Aorta (tissue), 5 donors: ENCODE results near the gene BACH2. TPM values are rescaled to one million over a fixed set of nuclear protein-coding genes. Genes with fewer than 3 reads are reported as not detected.

Source experiments
- ATAC-seq: fragments of 200-7000 bp; cut with Tn5 transposase; one replicate; pipeline ENCODE4 v1.9.1; 2022; ENCODE audit warnings: moderate library complexity; ENCODE audit not compliant: low FRiP score
- DNase-seq, 2 donors: peaks; one replicate each; pipeline ENCODE4 v3.0.0-alpha.2; 2020
- H3K27ac ChIP-seq, 2 donors: one replicate each; pipeline ENCODE4 v1.5.1; 2013; ENCODE audit warnings: low read length in 2 of 2, mild to moderate bottlenecking in 2 of 2, moderate library complexity in 2 of 2, control low read depth in 1 of 2, inconsistent platforms in 1 of 2, low read depth in 1 of 2
- H3K27me3 ChIP-seq, 2 donors: one replicate each; pipeline ENCODE4 v1.6.1; 2013; ENCODE audit warnings: control low read depth in 1 of 2, low read length in 1 of 2, mild to moderate bottlenecking in 1 of 2, moderate library complexity in 1 of 2; ENCODE audit not compliant: insufficient read depth in 2 of 2, control insufficient read depth in 1 of 2
- H3K36me3 ChIP-seq, 2 donors: one replicate each; pipeline ENCODE4 v1.6.1; 2013; ENCODE audit warnings: control low read depth in 1 of 2, low read length in 1 of 2, mild to moderate bottlenecking in 1 of 2; ENCODE audit not compliant: insufficient read depth in 2 of 2, control insufficient read depth in 1 of 2
- H3K4me1 ChIP-seq, 2 donors: one replicate each; pipeline ENCODE4 v1.6.1; 2013; ENCODE audit warnings: low read length in 2 of 2, control low read depth in 1 of 2, mild to moderate bottlenecking in 1 of 2, moderate library complexity in 1 of 2; ENCODE audit not compliant: insufficient read depth in 2 of 2, control insufficient read depth in 1 of 2
- H3K4me3 ChIP-seq, 2 donors: one replicate each; pipeline ENCODE4 v1.5.1; 2013; ENCODE audit warnings: low read length in 2 of 2, control low read depth in 1 of 2, mild to moderate bottlenecking in 1 of 2
- H3K9me3 ChIP-seq: one replicate; pipeline ENCODE4 v1.6.1; 2013; ENCODE audit warnings: mild to moderate bottlenecking, low read length; ENCODE audit not compliant: control insufficient read depth
- WGBS, 2 donors: extraction: QIAGEN DNeasy Blood & Tissue Kit; methylation state at CpG; one replicate each; pipeline ENCODE4 v1.1.7; 2013; 5-methylcytosine and 5-hydroxymethylcytosine counted together
- intact Hi-C, 2 donors: fragments of 100-400 bp; cut with DNase I; formaldehyde crosslinking; loops; one replicate each; pipeline versions ENCODE4 v1.14.2 to v1.15.0; 2022
- polyA plus RNA-seq, 2 donors: library from polyadenylated mRNA; stranded (reverse); fragments of 200-250 nt; gene quantifications; one replicate each; pipeline ENCODE4 v1.2.3, GENCODE V29; 2013
- total RNA-seq, 2 donors: library from RNA; stranded (reverse); fragmentation: NEBNext Ultra II Directional; extraction: Animal tissue kit (Norgen Biotek cat#: 25700); gene quantifications; one replicate each; pipeline ENCODE4 v1.2.1, GENCODE V29; 2021
- donor health status: healthy with polysubstance abuse.
- donor health status: Bipolar disorder and iron deficiency.
- donor health status: DM: no; HTN: no; CAD: no.
- donor health status: DM: no; HTN: no; CAD: no.
- donor health status: DM: yes; HTN: yes; CAD: no.

BACH2 gene
- total and polyA plus RNA-seq, 4 donors, result 0.36 to 22.2 (median 6.1) TPM

- H3K27ac ChIP-seq, result no peak overlapping the region
- no peaks in the 10 kb centered on the region for H3K27me3 ChIP-seq
- H3K4me3 ChIP-seq, result no peak overlapping the region
- ATAC-seq (no peak), DNase-seq (no peak)
- no peaks in the 10 kb centered on the region for H3K4me1 ChIP-seq
- no peaks in the 10 kb centered on the region for H3K9me3 ChIP-seq
- H3K36me3 ChIP-seq, result no peaks in the 10 kb centered on the region
- 60 to 66% methylated on average over 1 of the region's 1 CpG for WGBS, 2 donors
- intact Hi-C loops, result no loop called here
These were observed 9.3 kb upstream of the BACH2 start for GRCh38 chr6:90305800-90306448.

- intact Hi-C loops, result no loop called here
- no peaks in the 10 kb centered on the region for H3K27me3 ChIP-seq
- no peaks in the 10 kb centered on the region for H3K4me1 ChIP-seq
- no peak overlapping the region for H3K27ac ChIP-seq
- 88 to 90% methylated on average over 5 of the region's 5 CpGs for WGBS, 2 donors
- no peak for ATAC-seq
- no peaks in the 10 kb centered on the region for H3K9me3 ChIP-seq
- H3K4me3 ChIP-seq, result no peak overlapping the region
- no peaks in the 10 kb centered on the region for H3K36me3 ChIP-seq
- DNase-seq, result no peak
These were observed 7.7 kb upstream of the BACH2 start for GRCh38 chr6:90304308-90304707.

GRCh38 chr6:90303039-90303438 lies 6.4 kb upstream of the BACH2 start:
- Histone ChIP-seq H3K36me3 (no peaks in the 10 kb centered on the region), H3K4me3 (no peak overlapping the region), H3K27ac (no peak overlapping the region), H3K9me3 (no peaks in the 10 kb centered on the region), H3K27me3 (no peaks in the 10 kb centered on the region), H3K4me1 (no peaks in the 10 kb centered on the region)
- ATAC-seq (no peak), DNase-seq (no peak)
- WGBS, 2 donors, result 74 to 75% methylated on average over 2 of the region's 2 CpGs
- intact Hi-C loops, result no loop called here

DNA sequence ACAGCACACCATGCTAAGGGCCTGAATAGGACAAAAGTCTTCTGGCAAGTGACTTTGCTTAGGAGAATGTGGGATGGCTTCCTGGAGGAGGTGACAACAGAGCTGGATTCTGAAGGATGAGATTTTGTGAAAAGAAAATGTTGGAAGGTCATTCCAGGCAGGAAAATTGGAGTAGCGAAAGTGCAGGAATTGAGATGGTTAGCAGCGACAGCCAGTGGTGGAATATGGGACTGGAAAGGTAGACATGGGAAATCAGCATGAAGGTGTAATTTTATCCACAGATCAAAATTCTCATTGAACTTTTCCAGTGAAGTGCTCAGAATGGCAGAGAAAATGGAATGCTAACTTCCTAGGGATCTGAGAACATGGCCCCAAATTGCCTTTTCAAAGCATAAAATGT lies 5.7 kb upstream of the BACH2 start:
- H3K4me3 ChIP-seq, result no peak overlapping the region
- H3K9me3 ChIP-seq, result no peaks in the 10 kb centered on the region
- no peak for ATAC-seq

DNA sequence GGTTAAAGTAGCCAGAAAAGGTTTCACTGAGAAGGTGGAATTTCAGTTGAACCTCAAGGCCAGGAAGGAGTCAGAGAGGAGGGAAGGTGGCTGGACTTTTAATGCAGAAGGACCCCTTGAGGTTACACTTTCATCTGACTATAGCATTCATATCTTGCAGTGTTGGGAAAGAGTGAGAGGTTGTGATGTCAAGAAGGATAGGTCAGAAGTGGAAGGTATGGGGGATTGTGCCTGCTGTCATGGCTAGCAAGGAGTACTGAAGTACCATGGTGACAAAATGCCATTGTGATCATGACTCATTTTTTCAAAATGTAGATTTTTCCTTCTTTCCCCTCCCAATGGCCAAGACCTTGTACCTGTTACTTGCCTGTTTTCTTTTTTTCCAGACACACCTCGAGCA lies 5.2 kb upstream of the BACH2 start:
- 81 to 88% methylated on average over 1 of the region's 1 CpG for WGBS, 2 donors
- DNase-seq, result no peak

More for the DNA sequence above, 5.7 kb upstream of the BACH2 start:
- DNase-seq, result no peak
- WGBS, 2 donors, result 97 to 98% methylated on average over 2 of the region's 2 CpGs
- Histone ChIP-seq H3K27me3 (no peaks in the 10 kb centered on the region), H3K36me3 (no peaks in the 10 kb centered on the region), H3K4me1 (no peaks in the 10 kb centered on the region), H3K27ac (no peak overlapping the region)
- intact Hi-C loops, result no loop called here

DNA sequence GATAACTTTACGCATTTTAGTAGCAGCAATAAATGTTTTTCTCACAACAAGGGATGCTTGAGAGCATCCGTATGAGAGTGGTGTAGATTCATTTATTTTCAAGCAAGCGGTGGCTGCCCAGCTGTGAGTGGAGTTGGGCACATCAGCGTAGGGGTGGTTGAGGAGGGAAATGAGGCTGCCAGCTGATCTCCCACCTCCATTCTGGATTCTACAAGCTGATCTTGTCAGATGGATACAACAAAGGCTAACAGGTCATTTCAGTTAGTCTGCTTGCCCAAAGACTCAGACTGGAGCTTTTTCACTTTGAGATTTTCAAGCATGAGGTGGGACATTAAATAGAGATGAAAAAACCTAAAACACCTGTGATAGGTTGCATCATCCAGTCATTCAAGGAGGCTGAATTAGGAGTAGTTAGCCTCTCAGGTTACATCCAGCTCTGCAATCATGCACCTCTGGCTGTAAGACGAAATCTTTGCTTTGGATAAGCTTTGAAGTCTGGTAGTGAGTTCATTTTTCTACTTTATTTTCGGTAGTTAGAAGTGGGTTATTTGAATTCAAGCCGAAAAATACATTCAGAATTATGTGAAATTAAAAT lies 1.9 kb upstream of the BACH2 start:
- no peak for DNase-seq

More for the DNA sequence above, 5.2 kb upstream of the BACH2 start:
- H3K4me3 ChIP-seq, result no peak overlapping the region
- intact Hi-C loops, result no loop called here
- H3K9me3 ChIP-seq, result no peaks in the 10 kb centered on the region
- ATAC-seq, result no peak
- no peak overlapping the region for H3K27ac ChIP-seq
- no peaks in the 10 kb centered on the region for H3K36me3 ChIP-seq
- H3K4me1 ChIP-seq, result no peaks in the 10 kb centered on the region
- no peaks in the 10 kb centered on the region for H3K27me3 ChIP-seq

GRCh38 chr6:90297867-90298381 lies 1.3 kb upstream of the BACH2 start:
- ATAC-seq (no peak), DNase-seq (no peak)
- H3K4me1 ChIP-seq, result no peaks in the 10 kb centered on the region
- intact Hi-C loops, result loop anchor here (5.0 kb wide), 6 partner anchors 74 to 201 kb away; no protein-coding TSS in a partner anchor
- no peaks in the 10 kb centered on the region for H3K36me3 ChIP-seq
- H3K27ac ChIP-seq, result peak overlapping the region in 1 of 2 donors; percentile 12
- no peak overlapping the region for H3K4me3 ChIP-seq
- WGBS, 2 donors, result 53 to 66% methylated on average over 9 of the region's 9 CpGs
- H3K9me3 ChIP-seq, result no peaks in the 10 kb centered on the region
- no peaks in the 10 kb centered on the region for H3K27me3 ChIP-seq

More for the DNA sequence above, 1.9 kb upstream of the BACH2 start:
- H3K27ac ChIP-seq, result no peak overlapping the region
- no peaks in the 10 kb centered on the region for H3K36me3 ChIP-seq
- no peak for ATAC-seq
- H3K4me1 ChIP-seq, result no peaks in the 10 kb centered on the region
- intact Hi-C loops, result loop anchor here (5.0 kb wide), 6 partner anchors 74 to 201 kb away; no protein-coding TSS in a partner anchor
- WGBS, 2 donors, result 88 to 92% methylated on average over 7 of the region's 7 CpGs
- no peak overlapping the region for H3K4me3 ChIP-seq
- no peaks in the 10 kb centered on the region for H3K27me3 ChIP-seq
- no peaks in the 10 kb centered on the region for H3K9me3 ChIP-seq

GRCh38 chr6:90297115-90297866 lies 648 bp upstream of the BACH2 start:
- DNase-seq (peak; percentile 46 to 76), ATAC-seq (peak; percentile 2)
- peak overlapping the region; percentile 53 to 97 for H3K27ac ChIP-seq
- no peaks in the 10 kb centered on the region for H3K27me3 ChIP-seq
- 16 to 30% methylated on average over 19 to 31 of the region's 31 CpGs for WGBS, 2 donors
- H3K4me1 ChIP-seq, result no peaks in the 10 kb centered on the region
- intact Hi-C loops, result loop anchor here (5.0 kb wide), 6 partner anchors 75 to 200 kb away; no protein-coding TSS in a partner anchor
- H3K36me3 ChIP-seq, result no peaks in the 10 kb centered on the region
- H3K9me3 ChIP-seq, result no peaks in the 10 kb centered on the region
- peak overlapping the region; percentile 22 to 86 for H3K4me3 ChIP-seq
